ENCODE measurements around the gene MAN2B2.

DNA sequence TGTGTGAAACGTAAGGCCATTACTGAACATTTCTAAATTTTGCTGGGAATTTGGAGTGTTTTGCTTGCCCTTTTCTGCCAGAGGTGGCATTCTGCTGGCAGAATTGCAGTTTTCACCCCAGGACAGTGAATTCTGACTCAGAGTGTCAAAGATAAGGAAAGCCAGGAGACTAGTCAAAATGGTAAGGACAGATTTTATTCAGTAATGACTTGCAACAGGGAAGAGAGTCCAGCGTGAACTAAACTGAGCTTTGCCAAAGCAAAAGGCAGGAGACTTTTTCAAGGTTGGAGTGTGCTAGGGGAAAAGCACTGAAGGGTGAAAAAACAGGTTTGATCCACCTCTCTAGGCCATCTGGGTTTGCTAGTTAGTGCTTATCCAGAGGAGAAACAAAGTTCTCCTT lies 84.9 kb downstream of the MAN2B2 start:
- TF ChIP-seq, protein P1, sequence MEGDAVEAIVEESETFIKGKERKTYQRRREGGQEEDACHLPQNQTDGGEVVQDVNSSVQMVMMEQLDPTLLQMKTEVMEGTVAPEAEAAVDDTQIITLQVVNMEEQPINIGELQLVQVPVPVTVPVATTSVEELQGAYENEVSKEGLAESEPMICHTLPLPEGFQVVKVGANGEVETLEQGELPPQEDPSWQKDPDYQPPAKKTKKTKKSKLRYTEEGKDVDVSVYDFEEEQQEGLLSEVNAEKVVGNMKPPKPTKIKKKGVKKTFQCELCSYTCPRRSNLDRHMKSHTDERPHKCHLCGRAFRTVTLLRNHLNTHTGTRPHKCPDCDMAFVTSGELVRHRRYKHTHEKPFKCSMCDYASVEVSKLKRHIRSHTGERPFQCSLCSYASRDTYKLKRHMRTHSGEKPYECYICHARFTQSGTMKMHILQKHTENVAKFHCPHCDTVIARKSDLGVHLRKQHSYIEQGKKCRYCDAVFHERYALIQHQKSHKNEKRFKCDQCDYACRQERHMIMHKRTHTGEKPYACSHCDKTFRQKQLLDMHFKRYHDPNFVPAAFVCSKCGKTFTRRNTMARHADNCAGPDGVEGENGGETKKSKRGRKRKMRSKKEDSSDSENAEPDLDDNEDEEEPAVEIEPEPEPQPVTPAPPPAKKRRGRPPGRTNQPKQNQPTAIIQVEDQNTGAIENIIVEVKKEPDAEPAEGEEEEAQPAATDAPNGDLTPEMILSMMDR (IDR thresholded peaks at IDR 0.05): no peak
- TF ChIP-seq POLR2A (IDR thresholded peaks at IDR 0.05): no peak
